HL-60 (cell line): Measurements from ENCODE around the gene ASB18.

Experiments used
- DNase-seq, 2 experiments: peaks; one replicate each; pipeline ENCODE4 v3.0.0-alpha.2; 2010 to 2020; ENCODE audit warnings: low read depth in 1 of 2, low spot score in 1 of 2
- H3K27ac ChIP-seq: fragments of 250-450 bp; sonication (Bioruptor Pico); replicated peaks from 2 replicates; pipeline ENCODE4 v1.5.1; 2020; ENCODE audit warnings: mild to moderate bottlenecking, moderate library complexity
- H3K27me3 ChIP-seq: fragments of 250-450 bp; sonication (Bioruptor Pico); 2 replicates; pipeline ENCODE4 v1.5.1; 2021; ENCODE audit warnings: mild to moderate bottlenecking, moderate library complexity; ENCODE audit not compliant: insufficient read depth, poor library complexity, severe bottlenecking
- H3K4me3 ChIP-seq: replicated peaks from 2 replicates; pipeline ENCODE4 v1.5.1; 2011; ENCODE audit warnings: mild to moderate bottlenecking, control low read depth, low read length; ENCODE audit not compliant: insufficient read depth
- CTCF ChIP-seq: IDR thresholded peaks from one replicate; pipeline ENCODE4 v1.5.1; 2011; ENCODE audit warnings: low read length, control low read depth, inconsistent platforms; ENCODE audit not compliant: insufficient read depth
- GABPA ChIP-seq: IDR thresholded peaks from 2 replicates; pipeline ENCODE4 v1.6.1; 2012; ENCODE audit warnings: low read depth
- POLR2AphosphoS5 ChIP-seq: IDR thresholded peaks from 2 replicates; pipeline ENCODE4 v1.6.1; 2012; ENCODE audit warnings: low read depth
- REST ChIP-seq: IDR thresholded peaks from 2 replicates; pipeline ENCODE4 v1.6.1; 2012; ENCODE audit warnings: low read depth; ENCODE audit not compliant: insufficient replicate concordance
- SPI1 ChIP-seq: IDR thresholded peaks from 2 replicates; pipeline ENCODE4 v1.6.1; 2012; ENCODE audit warnings: low read depth, mild to moderate bottlenecking, borderline replicate concordance

ASB18 gene

GRCh38 chr2:236173729-236174607 lies 90.2 kb downstream of the ASB18 start:
- DNase-seq = no peak
- Histone ChIP-seq H3K4me3 (no peak overlapping the region), H3K27ac (no peak overlapping the region), H3K27me3 (peaks cover 52% of the 10 kb centered on the region)
- TF ChIP-seq SPI1 = no peak
- TF ChIP-seq POLR2AphosphoS5 = no peak
- TF ChIP-seq REST = no peak
- no peak for TF ChIP-seq GABPA
- TF ChIP-seq CTCF = no peak

- Histone ChIP-seq H3K27ac (no peak overlapping the region), H3K4me3 (no peak overlapping the region), H3K27me3 (peaks cover 52% of the 10 kb centered on the region)
- DNase-seq = no peak
- TF ChIP-seq REST (no peak), GABPA (no peak), POLR2AphosphoS5 (no peak), SPI1 (no peak), CTCF (no peak)
Observed at GRCh38 chr2:236173036-236173728, 91.0 kb downstream of the ASB18 start.

- DNase-seq = no peak
- H3K4me3 ChIP-seq = no peak overlapping the region
- TF ChIP-seq CTCF (no peak), POLR2AphosphoS5 (no peak), SPI1 (no peak), GABPA (no peak), REST (no peak)
- H3K27ac ChIP-seq = no peak overlapping the region
- H3K27me3 ChIP-seq = peaks cover 52% of the 10 kb centered on the region
Observed at GRCh38 chr2:236172255-236173035, 91.8 kb downstream of the ASB18 start.
